GM12872 (cell line): Measurements from ENCODE around the gene LPCAT3.

Experiments used
- TF ChIP-seq, protein P1 (sequence below): IDR thresholded peaks from 3 replicates; pipeline ENCODE4 v1.5.1; 2011; ENCODE audit warnings: low read depth, mild to moderate bottlenecking, low read length, moderate library complexity; ENCODE audit not compliant: insufficient read depth

LPCAT3 gene

DNA sequence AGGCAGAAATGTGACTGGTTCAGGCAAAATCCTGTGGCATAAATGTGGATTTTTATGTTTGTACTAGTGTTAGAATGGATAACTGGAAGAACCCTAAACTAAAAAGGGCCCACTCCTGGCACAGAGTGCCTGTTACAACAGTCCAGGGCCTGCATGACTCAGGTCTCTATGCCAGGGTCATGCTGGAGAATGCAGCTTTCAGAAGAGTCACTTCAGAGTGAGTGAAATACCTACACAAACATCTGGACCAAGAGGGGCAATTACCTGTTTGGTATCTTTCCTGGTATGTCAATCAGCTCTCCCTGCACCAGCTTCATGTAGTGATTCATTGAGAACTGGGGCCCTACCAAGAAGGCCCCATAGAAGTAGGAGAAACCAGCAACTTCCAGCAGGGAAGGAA is 37.5 kb downstream of the LPCAT3 start:
- TF ChIP-seq, protein P1, sequence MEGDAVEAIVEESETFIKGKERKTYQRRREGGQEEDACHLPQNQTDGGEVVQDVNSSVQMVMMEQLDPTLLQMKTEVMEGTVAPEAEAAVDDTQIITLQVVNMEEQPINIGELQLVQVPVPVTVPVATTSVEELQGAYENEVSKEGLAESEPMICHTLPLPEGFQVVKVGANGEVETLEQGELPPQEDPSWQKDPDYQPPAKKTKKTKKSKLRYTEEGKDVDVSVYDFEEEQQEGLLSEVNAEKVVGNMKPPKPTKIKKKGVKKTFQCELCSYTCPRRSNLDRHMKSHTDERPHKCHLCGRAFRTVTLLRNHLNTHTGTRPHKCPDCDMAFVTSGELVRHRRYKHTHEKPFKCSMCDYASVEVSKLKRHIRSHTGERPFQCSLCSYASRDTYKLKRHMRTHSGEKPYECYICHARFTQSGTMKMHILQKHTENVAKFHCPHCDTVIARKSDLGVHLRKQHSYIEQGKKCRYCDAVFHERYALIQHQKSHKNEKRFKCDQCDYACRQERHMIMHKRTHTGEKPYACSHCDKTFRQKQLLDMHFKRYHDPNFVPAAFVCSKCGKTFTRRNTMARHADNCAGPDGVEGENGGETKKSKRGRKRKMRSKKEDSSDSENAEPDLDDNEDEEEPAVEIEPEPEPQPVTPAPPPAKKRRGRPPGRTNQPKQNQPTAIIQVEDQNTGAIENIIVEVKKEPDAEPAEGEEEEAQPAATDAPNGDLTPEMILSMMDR, result no peak

DNA sequence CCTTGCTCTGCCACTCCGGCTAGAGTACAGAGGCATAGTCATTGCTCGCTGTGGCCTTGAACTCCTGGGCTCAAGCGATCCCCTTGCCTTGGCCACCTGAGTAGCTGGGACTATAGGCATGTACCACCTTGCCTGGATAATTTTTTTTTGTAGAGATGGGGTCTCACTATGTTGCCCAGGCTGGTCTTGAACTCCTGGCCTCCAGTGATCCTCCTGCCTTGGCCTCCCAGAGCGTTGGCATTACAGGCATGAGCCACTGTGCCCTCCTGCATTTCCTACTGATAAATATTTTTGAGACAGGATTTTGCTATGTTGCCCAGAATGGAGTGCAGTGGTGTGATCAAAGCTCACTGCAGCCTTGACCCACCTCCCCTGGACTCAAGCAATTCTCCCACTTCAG is 38.2 kb downstream of the LPCAT3 start:
- TF ChIP-seq, protein P1, result no peak

- TF ChIP-seq, protein P1, result no peak
These were observed 38.8 kb downstream of the LPCAT3 start for GRCh38 chr12:6979453-6979852.

GRCh38 chr12:6979021-6979420 is 39.3 kb downstream of the LPCAT3 start:
- TF ChIP-seq, protein P1, result no peak

- TF ChIP-seq, protein P1, result no peak
These were observed 39.7 kb downstream of the LPCAT3 start for GRCh38 chr12:6978611-6979011.

DNA sequence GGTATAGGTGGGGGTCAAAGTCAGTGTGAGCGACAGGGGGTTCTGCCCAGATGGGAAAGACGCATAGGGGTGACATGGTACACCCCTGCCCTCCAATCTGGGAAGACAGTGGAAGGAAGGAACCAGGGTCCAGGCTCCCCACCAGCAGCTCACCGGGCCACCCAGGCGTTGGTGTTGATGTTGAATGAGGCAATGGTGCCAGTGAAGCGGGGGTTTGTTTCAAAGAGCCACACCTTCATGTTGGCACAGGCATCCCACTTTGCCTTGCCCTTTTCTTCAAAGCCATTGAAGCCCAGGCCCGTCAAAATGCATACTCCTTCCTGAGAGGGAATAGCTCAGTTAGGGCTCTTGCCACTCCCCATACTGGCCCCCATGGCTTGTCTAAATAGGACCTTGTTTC is 40.1 kb downstream of the LPCAT3 start:
- TF ChIP-seq, protein P1, result no peak

DNA sequence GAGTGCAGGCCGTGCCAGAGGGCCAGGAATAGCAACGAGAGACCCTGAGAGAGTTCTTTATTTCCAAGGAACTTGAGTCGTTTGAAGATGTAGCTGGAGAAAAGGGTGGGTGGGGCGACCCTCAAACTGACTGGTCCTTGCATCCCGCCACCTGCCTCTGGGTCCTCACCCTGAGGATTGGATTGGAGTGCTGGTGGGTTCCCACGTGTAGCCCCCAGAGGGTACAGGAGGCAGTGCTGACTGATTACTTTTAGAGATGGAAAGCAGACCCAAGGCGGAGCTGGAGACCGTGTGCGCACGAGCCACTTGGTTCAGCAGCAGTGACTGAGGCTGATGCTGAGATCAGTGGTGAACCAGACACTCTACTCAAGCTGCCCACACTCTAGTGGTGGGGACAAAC is 40.6 kb downstream of the LPCAT3 start:
- TF ChIP-seq, protein P1, result no peak
